Lung (tissue), 12 donors: ENCODE measurements around the gene MMP7. TPM values are rescaled to one million over a fixed set of nuclear protein-coding genes. Genes with fewer than 3 reads are reported as not detected.

Experiments
- ATAC-seq: fragments of 200-7000 bp; cut with Tn5 transposase; one replicate; pipeline ENCODE4 v1.9.1; 2020; ENCODE audit warnings: moderate number of reproducible peaks; ENCODE audit not compliant: insufficient read depth, low FRiP score
- DNase-seq, 3 donors: peaks; one replicate each; pipeline ENCODE4 v3.0.0-alpha.2; 2013 to 2017
- H3K27ac ChIP-seq, 2 donors: one replicate each; pipeline ENCODE4 v1.5.1; 2013; ENCODE audit warnings: mild to moderate bottlenecking in 2 of 2, moderate library complexity in 2 of 2, control low read depth in 1 of 2, inconsistent platforms in 1 of 2, low read depth in 1 of 2, low read length in 1 of 2
- H3K27me3 ChIP-seq, 3 donors: one replicate each; pipeline ENCODE4 v1.5.1; 2013; ENCODE audit warnings: low read length in 2 of 3; ENCODE audit not compliant: control insufficient read depth in 3 of 3, insufficient read depth in 3 of 3
- H3K36me3 ChIP-seq, 4 donors: one replicate each; pipeline ENCODE4 v1.5.1; 2013; ENCODE audit warnings: low read length in 4 of 4, mild to moderate bottlenecking in 1 of 4, moderate library complexity in 1 of 4; ENCODE audit not compliant: control insufficient read depth in 4 of 4, insufficient read depth in 4 of 4
- H3K4me1 ChIP-seq, 5 donors: one replicate each; pipeline ENCODE4 v1.5.1; 2013; ENCODE audit warnings: low read length in 5 of 5, mild to moderate bottlenecking in 2 of 5, moderate library complexity in 1 of 5; ENCODE audit not compliant: control insufficient read depth in 5 of 5, insufficient read depth in 5 of 5
- H3K4me3 ChIP-seq: one replicate; pipeline ENCODE4 v1.5.1; 2013; ENCODE audit warnings: mild to moderate bottlenecking, control low read depth, moderate library complexity
- H3K9ac ChIP-seq, 2 donors: one replicate each; pipeline ENCODE4 v1.5.1; 2013; ENCODE audit warnings: low read length in 2 of 2, control low read depth in 1 of 2; ENCODE audit not compliant: insufficient read depth in 1 of 2
- H3K9me3 ChIP-seq, 4 donors: one replicate each; pipeline ENCODE4 v1.5.1; 2013; ENCODE audit warnings: low read length in 3 of 4, mild to moderate bottlenecking in 1 of 4, moderate library complexity in 1 of 4; ENCODE audit not compliant: control insufficient read depth in 4 of 4, insufficient read depth in 3 of 4
- WGBS, 2 donors: extraction: QIAGEN DNeasy Blood & Tissue Kit; methylation state at CpG; one replicate each; pipeline ENCODE4 v1.1.7; 2013; 5-methylcytosine and 5-hydroxymethylcytosine counted together
- polyA plus RNA-seq, 2 donors: library from polyadenylated mRNA; stranded (reverse); fragments of 200-250 nt; gene quantifications; one replicate each; pipeline ENCODE4 v1.2.1, GENCODE V29; 2013
- total RNA-seq, 2 donors: library from RNA; depleted of rRNA in 1 of 2; stranded (reverse); fragments of >200 nt in 1 of 2; gene quantifications; one replicate each; pipeline ENCODE4 v1.2.1, GENCODE V29; 2014 to 2021
- TF ChIP-seq, protein P1 (sequence below): IDR thresholded peaks from 2 replicates; pipeline ENCODE4 v1.5.1; 2012; ENCODE audit warnings: mild to moderate bottlenecking; ENCODE audit errors: control extremely low read depth, extremely low read depth
- donor health status: control.
- donor health status: control.
- donor health status: Bipolar disorder and iron deficiency.
- donor health status: healthy.
- donor health status: DM: yes; HTN: yes; CAD: no.

The MMP7 gene
- total and polyA plus RNA-seq, 4 donors, result 17.9 to 433 (median 26.2) TPM

- H3K27me3 ChIP-seq, result no peaks in the 10 kb centered on the region
- WGBS, 2 donors, result 63 to 81% methylated on average over 3 of the region's 3 CpGs
- no peak for ATAC-seq
- H3K9me3 ChIP-seq, result peaks cover 0 to 6% (median 4%) of the 10 kb centered on the region in 4 donors
- no peaks in the 10 kb centered on the region for H3K36me3 ChIP-seq
- TF ChIP-seq, protein P1, sequence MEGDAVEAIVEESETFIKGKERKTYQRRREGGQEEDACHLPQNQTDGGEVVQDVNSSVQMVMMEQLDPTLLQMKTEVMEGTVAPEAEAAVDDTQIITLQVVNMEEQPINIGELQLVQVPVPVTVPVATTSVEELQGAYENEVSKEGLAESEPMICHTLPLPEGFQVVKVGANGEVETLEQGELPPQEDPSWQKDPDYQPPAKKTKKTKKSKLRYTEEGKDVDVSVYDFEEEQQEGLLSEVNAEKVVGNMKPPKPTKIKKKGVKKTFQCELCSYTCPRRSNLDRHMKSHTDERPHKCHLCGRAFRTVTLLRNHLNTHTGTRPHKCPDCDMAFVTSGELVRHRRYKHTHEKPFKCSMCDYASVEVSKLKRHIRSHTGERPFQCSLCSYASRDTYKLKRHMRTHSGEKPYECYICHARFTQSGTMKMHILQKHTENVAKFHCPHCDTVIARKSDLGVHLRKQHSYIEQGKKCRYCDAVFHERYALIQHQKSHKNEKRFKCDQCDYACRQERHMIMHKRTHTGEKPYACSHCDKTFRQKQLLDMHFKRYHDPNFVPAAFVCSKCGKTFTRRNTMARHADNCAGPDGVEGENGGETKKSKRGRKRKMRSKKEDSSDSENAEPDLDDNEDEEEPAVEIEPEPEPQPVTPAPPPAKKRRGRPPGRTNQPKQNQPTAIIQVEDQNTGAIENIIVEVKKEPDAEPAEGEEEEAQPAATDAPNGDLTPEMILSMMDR, result no peak
- H3K27ac ChIP-seq, result no peak overlapping the region
- peaks cover 0 to 3% (median 0%) of the 10 kb centered on the region in 5 donors for H3K4me1 ChIP-seq
- H3K4me3 ChIP-seq, result no peak overlapping the region
- DNase-seq, result no peak
- no peak overlapping the region for H3K9ac ChIP-seq
Observed at GRCh38 chr11:102568851-102569250, 38.3 kb upstream of the MMP7 start.

DNA sequence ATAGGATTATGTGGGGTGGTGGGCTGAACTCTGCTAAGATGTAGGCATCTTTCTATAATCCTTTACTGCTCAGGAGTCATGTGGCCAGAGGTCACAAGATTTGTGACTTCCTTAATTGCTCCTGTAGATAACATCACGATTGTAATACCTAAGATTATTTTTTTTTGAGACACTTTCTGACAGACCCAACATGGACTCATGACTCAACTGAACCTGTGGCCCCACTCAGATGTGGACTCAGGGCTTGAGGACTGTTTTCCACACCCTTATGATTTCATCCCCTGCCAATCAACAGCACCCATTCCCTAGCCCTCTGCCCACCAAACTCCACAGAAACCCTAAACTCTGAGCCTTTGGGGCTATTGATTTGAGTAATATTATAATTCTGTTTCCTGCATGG is 35.6 kb upstream of the MMP7 start:
- H3K36me3 ChIP-seq, result no peaks in the 10 kb centered on the region
- no peak overlapping the region for H3K9ac ChIP-seq
- no peaks in the 10 kb centered on the region for H3K4me1 ChIP-seq
- TF ChIP-seq, protein P1, result no peak
- ATAC-seq (no peak), DNase-seq (no peak)
- H3K27me3 ChIP-seq, result no peaks in the 10 kb centered on the region
- 33 to 53% methylated on average over 1 of the region's 1 CpG for WGBS, 2 donors
- no peak overlapping the region for H3K4me3 ChIP-seq
- H3K27ac ChIP-seq, result no peak overlapping the region
- H3K9me3 ChIP-seq, result peaks cover 0 to 6% (median 3%) of the 10 kb centered on the region in 4 donors

DNA sequence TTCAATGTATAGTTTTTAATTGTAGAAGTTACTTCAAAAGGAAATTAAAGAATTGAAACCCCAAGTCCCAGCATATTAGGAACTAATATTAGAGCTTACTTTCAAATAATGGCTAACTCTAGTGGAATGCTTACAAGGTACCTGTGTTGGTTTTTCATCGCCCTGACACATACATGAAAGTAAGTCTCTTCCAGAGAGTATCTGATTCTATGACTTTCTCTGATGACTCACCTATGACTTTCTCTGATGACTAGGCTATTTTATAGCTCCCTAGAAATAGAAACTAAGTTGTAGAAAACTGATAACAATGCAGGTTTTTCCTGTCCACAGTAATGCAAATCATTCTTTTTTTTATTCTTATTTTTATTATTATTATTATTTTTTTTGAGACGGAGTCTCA is 33.6 kb upstream of the MMP7 start:
- WGBS, 2 donors, result 52 to 63% methylated on average over 2 of the region's 2 CpGs
- TF ChIP-seq, protein P1, result no peak

GRCh38 chr11:102561636-102562035 is 31.1 kb upstream of the MMP7 start:
- TF ChIP-seq, protein P1, result no peak
- Histone ChIP-seq H3K36me3 (no peaks in the 10 kb centered on the region), H3K9ac (no peak overlapping the region), H3K4me1 (peaks cover 0 to 2% (median 0%) of the 10 kb centered on the region in 5 donors), H3K27me3 (no peaks in the 10 kb centered on the region), H3K4me3 (no peak overlapping the region), H3K27ac (no peak overlapping the region), H3K9me3 (peaks cover 0 to 6% (median 0%) of the 10 kb centered on the region in 4 donors)
- no peak for ATAC-seq
- no peak for DNase-seq

More for the DNA sequence above, 33.6 kb upstream of the MMP7 start:
- H3K4me1 ChIP-seq, result no peaks in the 10 kb centered on the region
- no peak overlapping the region for H3K9ac ChIP-seq
- no peaks in the 10 kb centered on the region for H3K36me3 ChIP-seq
- H3K4me3 ChIP-seq, result no peak overlapping the region
- H3K27ac ChIP-seq, result no peak overlapping the region
- no peak for DNase-seq
- H3K9me3 ChIP-seq, result peaks cover 0 to 6% (median 3%) of the 10 kb centered on the region in 4 donors
- H3K27me3 ChIP-seq, result no peaks in the 10 kb centered on the region
- peak; percentile 42 for ATAC-seq
